ENCODE measurements around the gene EARS2. TPM values are rescaled to one million over a fixed set of nuclear protein-coding genes. Genes with fewer than 3 reads are reported as not detected.

The EARS2 gene
- total and polyA plus RNA-seq, 4 donors: 17.7 to 25.7 (median 22.3) TPM

GRCh38 chr16:23530062-23530461, 27.1 kb downstream of the EARS2 start:
- no peaks in the 10 kb centered on the region for H3K27me3 ChIP-seq (ENCODE audit: control insufficient read depth in 3 of 3, insufficient read depth in 3 of 3, low read length in 2 of 3)
- no peak for TF ChIP-seq CTCF (IDR thresholded peaks at IDR 0.05; ENCODE audit: control extremely low read depth, extremely low read depth)
- no peak overlapping the region for H3K27ac ChIP-seq (ENCODE audit: low read depth in 1 of 2, low read length in 1 of 2)
- no peaks in the 10 kb centered on the region for H3K4me1 ChIP-seq (ENCODE audit: control insufficient read depth in 5 of 5, insufficient read depth in 5 of 5, low read length in 5 of 5)
- no peak overlapping the region for H3K4me3 ChIP-seq
- no peak overlapping the region for H3K9ac ChIP-seq (ENCODE audit: insufficient read depth in 1 of 2, low read length in 2 of 2)
- DNase-seq: no peak
- no peak for ATAC-seq (ENCODE audit: insufficient read depth, low FRiP score)
- WGBS, 2 donors: 93 to 96% methylated on average over 5 of the region's 5 CpGs
- peaks cover 20 to 45% (median 36%) of the 10 kb centered on the region in 4 donors for H3K36me3 ChIP-seq (ENCODE audit: control insufficient read depth in 4 of 4, insufficient read depth in 4 of 4, low read length in 4 of 4)
- H3K9me3 ChIP-seq (ENCODE audit: control insufficient read depth in 4 of 4, insufficient read depth in 3 of 4, low read length in 3 of 4): peaks cover 0 to 3% (median 0%) of the 10 kb centered on the region in 4 donors

- DNase-seq (no peak), ATAC-seq (ENCODE audit: insufficient read depth, low FRiP score) (no peak)
- Histone ChIP-seq H3K9me3 (ENCODE audit: control insufficient read depth in 4 of 4, insufficient read depth in 3 of 4, low read length in 3 of 4) (no peaks in the 10 kb centered on the region), H3K27ac (ENCODE audit: low read depth in 1 of 2, low read length in 1 of 2) (no peak overlapping the region), H3K27me3 (ENCODE audit: control insufficient read depth in 3 of 3, insufficient read depth in 3 of 3, low read length in 2 of 3) (no peaks in the 10 kb centered on the region), H3K36me3 (ENCODE audit: control insufficient read depth in 4 of 4, insufficient read depth in 4 of 4, low read length in 4 of 4) (peaks cover 22 to 41% (median 36%) of the 10 kb centered on the region in 4 donors), H3K9ac (ENCODE audit: insufficient read depth in 1 of 2, low read length in 2 of 2) (no peak overlapping the region), H3K4me1 (ENCODE audit: control insufficient read depth in 5 of 5, insufficient read depth in 5 of 5, low read length in 5 of 5) (no peaks in the 10 kb centered on the region), H3K4me3 (no peak overlapping the region)
- TF ChIP-seq CTCF (IDR thresholded peaks at IDR 0.05; ENCODE audit: control extremely low read depth, extremely low read depth): no peak
- 59 to 86% methylated on average over 10 of the region's 10 CpGs for WGBS, 2 donors
These were observed 28.4 kb downstream of the EARS2 start for GRCh38 chr16:23528644-23529310.

DNA sequence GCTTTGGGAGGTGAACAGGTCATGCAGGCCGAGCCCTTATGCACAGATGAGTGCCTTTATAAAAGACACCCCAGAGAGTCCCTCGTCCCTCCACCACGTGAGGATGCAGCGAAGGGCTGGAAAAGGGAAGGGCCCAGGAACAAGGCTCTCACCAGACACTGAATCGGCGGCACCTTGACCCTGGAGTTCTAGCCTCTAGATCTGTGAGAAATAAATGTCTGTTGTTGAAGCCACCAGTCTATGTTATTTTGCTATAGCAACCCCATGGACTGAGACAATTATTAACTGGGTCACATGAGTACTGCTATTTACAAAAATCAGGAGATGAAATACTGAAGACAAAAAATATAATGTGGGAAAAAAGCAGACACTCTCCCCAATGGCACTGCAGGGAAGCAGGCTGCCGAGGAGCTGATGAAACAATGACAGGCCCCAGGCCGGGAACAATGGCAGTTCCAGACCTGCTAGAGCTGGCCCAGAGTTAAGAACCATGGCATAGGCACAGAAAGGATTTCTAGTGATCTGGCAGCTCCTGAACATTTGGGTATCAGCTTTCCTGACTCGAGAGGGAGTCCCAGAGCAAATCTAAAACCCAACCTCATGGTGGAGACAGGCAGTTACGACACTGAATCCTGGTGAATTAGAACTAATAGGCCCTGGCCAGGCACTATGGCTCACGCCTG, 29.0 kb downstream of the EARS2 start:
- H3K4me1 ChIP-seq (ENCODE audit: control insufficient read depth in 5 of 5, insufficient read depth in 5 of 5, low read length in 5 of 5): no peaks in the 10 kb centered on the region
- H3K4me3 ChIP-seq: no peak overlapping the region
- peaks cover 25 to 44% (median 34%) of the 10 kb centered on the region in 4 donors for H3K36me3 ChIP-seq (ENCODE audit: control insufficient read depth in 4 of 4, insufficient read depth in 4 of 4, low read length in 4 of 4)
- 89 to 90% methylated on average over 11 of the region's 11 CpGs for WGBS, 2 donors
- no peak for DNase-seq
- no peak for TF ChIP-seq CTCF (IDR thresholded peaks at IDR 0.05; ENCODE audit: control extremely low read depth, extremely low read depth)
- H3K27me3 ChIP-seq (ENCODE audit: control insufficient read depth in 3 of 3, insufficient read depth in 3 of 3, low read length in 2 of 3): no peaks in the 10 kb centered on the region
- ATAC-seq (ENCODE audit: insufficient read depth, low FRiP score): no peak
- H3K27ac ChIP-seq (ENCODE audit: low read depth in 1 of 2, low read length in 1 of 2): no peak overlapping the region
- no peak overlapping the region for H3K9ac ChIP-seq (ENCODE audit: insufficient read depth in 1 of 2, low read length in 2 of 2)
- no peaks in the 10 kb centered on the region for H3K9me3 ChIP-seq (ENCODE audit: control insufficient read depth in 4 of 4, insufficient read depth in 3 of 4, low read length in 3 of 4)

Measured in lung (tissue), 12 donors.